Natural killer cell (primary cell): ENCODE measurements around the gene METTL8. TPM values are rescaled to one million over a fixed set of nuclear protein-coding genes. Genes with fewer than 3 reads are reported as not detected.

Experiments used
- ATAC-seq, 3 donors: fragments of 150-1000 bp in 2 of 3; fragments of 200-7000 bp in 1 of 3; cut with Tn5 transposase; 1 replicate in 1 of 3; 2 replicates in 2 of 3; pipeline ENCODE4 v1.10.0; 2021; ENCODE audit warnings: mild to moderate bottlenecking in 2 of 3, moderate library complexity in 2 of 3
- DNase-seq, 2 donors: peaks; one replicate each; pipeline versions ENCODE4 v3.0.0 to v3.0.0-alpha.2; 2013 to 2021; ENCODE audit warnings: mixed read lengths in 1 of 2
- H3K27ac ChIP-seq: one replicate; pipeline ENCODE4 v1.5.1; 2013; ENCODE audit warnings: mild to moderate bottlenecking, low read length
- H3K27me3 ChIP-seq: one replicate; pipeline ENCODE4 v1.6.1; 2013; ENCODE audit warnings: low read length; ENCODE audit not compliant: control insufficient read depth, insufficient read depth
- H3K36me3 ChIP-seq: one replicate; pipeline ENCODE4 v1.6.1; 2013; ENCODE audit warnings: low read length; ENCODE audit not compliant: control insufficient read depth, insufficient read depth
- H3K4me1 ChIP-seq: one replicate; pipeline ENCODE4 v1.6.1; 2013; ENCODE audit warnings: low read length; ENCODE audit not compliant: control insufficient read depth, insufficient read depth
- H3K4me3 ChIP-seq: one replicate; pipeline ENCODE4 v1.5.1; 2013; ENCODE audit warnings: low read length
- H3K9me3 ChIP-seq: one replicate; pipeline ENCODE4 v1.6.1; 2013; ENCODE audit warnings: low read length; ENCODE audit not compliant: control insufficient read depth, insufficient read depth
- H3K27ac Mint-ChIP-seq, 2 donors: one replicate each; pipeline ENCODE4 v1.8.0; 2022; ENCODE audit warnings: mild to moderate bottlenecking in 2 of 2, mixed read lengths in 2 of 2, moderate library complexity in 1 of 2
- H3K27me3 Mint-ChIP-seq, 2 donors: one replicate each; pipeline ENCODE4 v1.8.0; 2022; ENCODE audit warnings: low read depth in 2 of 2, mixed read lengths in 2 of 2
- H3K36me3 Mint-ChIP-seq: one replicate; pipeline ENCODE4 v1.8.0; 2022; ENCODE audit warnings: mixed read lengths
- H3K4me1 Mint-ChIP-seq, 2 donors: one replicate each; pipeline ENCODE4 v1.8.0; 2022; ENCODE audit warnings: mixed read lengths in 2 of 2
- H3K4me3 Mint-ChIP-seq: one replicate; pipeline ENCODE4 v1.8.0; 2022; ENCODE audit warnings: mild to moderate bottlenecking, moderate library complexity, mixed read lengths
- H3K9me3 Mint-ChIP-seq, 2 donors: one replicate each; pipeline ENCODE4 v1.8.0; 2022; ENCODE audit warnings: mixed read lengths in 2 of 2
- CTCF ChIP-seq: fragments of 200-600 bp; IDR thresholded peaks from one replicate; pipeline ENCODE4 v1.8.0; 2022; ENCODE audit warnings: antibody characterized with exemption
- WGBS: methylation state at CpG from one replicate; pipeline ENCODE4 v1.1.7; 2013; ENCODE audit warnings: missing lambda C conversion rate; ENCODE audit not compliant: insufficient coverage; 5-methylcytosine and 5-hydroxymethylcytosine counted together
- intact Hi-C: fragments of 100-400 bp; cut with micrococcal nuclease; formaldehyde crosslinking; loops from one replicate; pipeline ENCODE4 v1.14.2; 2022
- total RNA-seq, 4 donors: library from RNA; stranded (reverse); fragments of 120-200 nt in 1 of 4; gene quantifications; one replicate each; pipeline versions ENCODE4 v1.2.3 to v1.2.4, GENCODE V29; 2013 to 2022

Gene METTL8
- total RNA-seq, 3 donors from 2014 or later (not counting 1 experiment from before 2014, with no cell fraction given), result 14.3 to 16.7 (median 15.2) TPM

GRCh38 chr2:171271971-171272436 lies 161.8 kb downstream of the METTL8 start:
- no peak overlapping the region for H3K27ac Mint-ChIP-seq
- no peaks in the 10 kb centered on the region for H3K36me3 Mint-ChIP-seq
- no peaks in the 10 kb centered on the region for H3K9me3 ChIP-seq
- H3K4me1 ChIP-seq, result no peaks in the 10 kb centered on the region
- H3K27me3 Mint-ChIP-seq, result no peaks in the 10 kb centered on the region
- H3K36me3 ChIP-seq, result no peaks in the 10 kb centered on the region
- intact Hi-C loops, result no loop called here
- H3K27me3 ChIP-seq, result no peaks in the 10 kb centered on the region
- no peak overlapping the region for H3K27ac ChIP-seq
- no peaks in the 10 kb centered on the region for H3K9me3 Mint-ChIP-seq
- ATAC-seq, result no peak
- no peak for DNase-seq
- no peak for TF ChIP-seq CTCF
- no peak overlapping the region for H3K4me3 Mint-ChIP-seq
- no peaks in the 10 kb centered on the region for H3K4me1 Mint-ChIP-seq
- WGBS, result 86% methylated on average over 1 of the region's 1 CpG
- no peak overlapping the region for H3K4me3 ChIP-seq

DNA sequence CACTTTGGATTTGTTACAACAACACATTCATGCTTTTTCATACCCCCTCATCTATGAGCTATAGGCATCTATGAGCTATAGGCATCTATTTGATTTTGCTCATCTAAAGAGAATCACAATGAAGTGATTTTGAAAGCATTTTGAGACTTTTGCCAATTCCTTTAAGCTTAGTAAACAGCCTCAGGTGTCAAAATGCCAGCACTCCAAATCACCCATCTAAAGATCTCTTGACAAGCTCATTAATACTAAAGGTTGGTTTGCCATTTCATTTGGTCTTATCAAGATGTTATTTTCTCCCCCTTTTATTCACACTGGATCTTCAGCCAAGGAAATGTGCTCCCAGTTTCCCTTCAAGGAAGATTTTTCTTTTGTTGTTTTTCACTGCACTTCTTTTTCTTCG lies 162.4 kb downstream of the METTL8 start:
- WGBS, result no CpG with 5 or more reads among the region's 1 CpG
- Histone ChIP-seq H3K9me3 (no peaks in the 10 kb centered on the region), H3K27me3 (no peaks in the 10 kb centered on the region), H3K36me3 (no peaks in the 10 kb centered on the region), H3K27ac (no peak overlapping the region), H3K4me1 (no peaks in the 10 kb centered on the region), H3K4me3 (no peak overlapping the region)
- Mint-ChIP-seq H3K36me3 (no peaks in the 10 kb centered on the region), H3K4me1 (no peaks in the 10 kb centered on the region), H3K27me3 (no peaks in the 10 kb centered on the region), H3K9me3 (no peaks in the 10 kb centered on the region), H3K27ac (no peak overlapping the region), H3K4me3 (no peak overlapping the region)
- intact Hi-C loops, result no loop called here
- ATAC-seq (no peak), DNase-seq (no peak)
- no peak for TF ChIP-seq CTCF

- TF ChIP-seq CTCF, result no peak
- ATAC-seq, result no peak
- Mint-ChIP-seq H3K27me3 (no peaks in the 10 kb centered on the region), H3K27ac (no peak overlapping the region), H3K36me3 (no peaks in the 10 kb centered on the region), H3K4me1 (no peaks in the 10 kb centered on the region), H3K4me3 (no peak overlapping the region), H3K9me3 (no peaks in the 10 kb centered on the region)
- H3K4me3 ChIP-seq, result no peak overlapping the region
- no peak for DNase-seq
- no peaks in the 10 kb centered on the region for H3K4me1 ChIP-seq
- H3K9me3 ChIP-seq, result no peaks in the 10 kb centered on the region
- intact Hi-C loops, result no loop called here
- WGBS, result 77% methylated on average over 4 of the region's 4 CpGs
- no peaks in the 10 kb centered on the region for H3K36me3 ChIP-seq
- H3K27ac ChIP-seq, result no peak overlapping the region
- no peaks in the 10 kb centered on the region for H3K27me3 ChIP-seq
These were observed 165.7 kb downstream of the METTL8 start for GRCh38 chr2:171267855-171268629.

Other genes with a start within 250 kb of the METTL8 start
- 10 to 100 TPM; 20.0 to 33.8 (median 30.7) TPM for gene DCAF17, start 236 bp upstream of the METTL8 start, total RNA-seq
- 10 to 100 TPM; 13.6 to 28.7 (median 16.4) TPM for gene CYBRD1, start 88.5 kb upstream of the METTL8 start, total RNA-seq